Measurements from ENCODE around the gene MXD4.
"Not testable (repeated sequence)": the region's sequence is repeated elsewhere in the genome, so short reads cannot be mapped to it uniquely, and the experiment has no call there.

MXD4 gene

GRCh38 chr4:2226261-2226660, 35.6 kb downstream of the MXD4 start:
- H3K4me3 ChIP-seq (ENCODE audit: low read depth, low read length), result no peak overlapping the region
- DNase-seq (ENCODE audit: low read depth), result no peak
- no peak for TF ChIP-seq CTCF (IDR thresholded peaks at IDR 0.05; ENCODE audit: insufficient read depth, low read depth, low read length, missing control alignments)

GRCh38 chr4:2222838-2223237, 39.1 kb downstream of the MXD4 start:
- TF ChIP-seq CTCF (IDR thresholded peaks at IDR 0.05; ENCODE audit: insufficient read depth, low read depth, low read length, missing control alignments), result no peak
- no peak overlapping the region for H3K4me3 ChIP-seq (ENCODE audit: low read depth, low read length)
- DNase-seq (ENCODE audit: low read depth), result no peak

GRCh38 chr4:2221378-2221777, 40.5 kb downstream of the MXD4 start:
- not testable (repeated sequence) for DNase-seq (ENCODE audit: low read depth); H3K4me3 ChIP-seq (ENCODE audit: low read depth, low read length)

GRCh38 chr4:2220016-2220630, 41.8 kb downstream of the MXD4 start:
- peak; percentile 96 for TF ChIP-seq CTCF (IDR thresholded peaks at IDR 0.05; ENCODE audit: insufficient read depth, low read depth, low read length, missing control alignments)
- H3K4me3 ChIP-seq (ENCODE audit: low read depth, low read length), result no peak overlapping the region
- DNase-seq (ENCODE audit: low read depth), result peak; percentile 75

GRCh38 chr4:2219233-2219760, 42.6 kb downstream of the MXD4 start:
- no peak for DNase-seq (ENCODE audit: low read depth)
- H3K4me3 ChIP-seq (ENCODE audit: low read depth, low read length), result no peak overlapping the region
- no peak for TF ChIP-seq CTCF (IDR thresholded peaks at IDR 0.05; ENCODE audit: insufficient read depth, low read depth, low read length, missing control alignments)

- no peak for TF ChIP-seq CTCF (IDR thresholded peaks at IDR 0.05; ENCODE audit: insufficient read depth, low read depth, low read length, missing control alignments)
- no peak overlapping the region for H3K4me3 ChIP-seq (ENCODE audit: low read depth, low read length)
- DNase-seq (ENCODE audit: low read depth), result no peak
Measured at GRCh38 chr4:2218436-2218835, 43.5 kb downstream of the MXD4 start.

GRCh38 chr4:2217726-2218125, 44.2 kb downstream of the MXD4 start:
- TF ChIP-seq CTCF (IDR thresholded peaks at IDR 0.05; ENCODE audit: insufficient read depth, low read depth, low read length, missing control alignments), result no peak
- no peak for DNase-seq (ENCODE audit: low read depth)
- H3K4me3 ChIP-seq (ENCODE audit: low read depth, low read length), result no peak overlapping the region

All from GM12865 (cell line).